HCT116 (cell line): Measurements from ENCODE around the gene PSME1. TPM values are rescaled to one million over a fixed set of nuclear protein-coding genes. Genes with fewer than 3 reads are reported as not detected.

Experiments
- ATAC-seq: fragments of 200-7000 bp; cut with Tn5 transposase; 2 replicates; pipeline ENCODE4 v1.9.1; 2020; ENCODE audit warnings: mild to moderate bottlenecking, moderate library complexity
- BruUV-seq: library from RNA; stranded (reverse); fragments of 400-500 nt; replicated peaks from 2 replicates; lab custom pipeline; 2021; lab: Mats Ljungman, UMichigan
- CTCF ChIA-PET: fragments of 300-600 bp; sonication (Branson Sonifier 250); formaldehyde crosslinking; loops from one replicate; lab custom pipeline; 2021; ENCODE audit warnings: antibody characterized with exemption; lab: Charles Lee
- POLR2A ChIA-PET: fragments of 300-600, 350-600 bp; sonication (Branson Sonifier 250); formaldehyde crosslinking; loops from one replicate; lab custom pipeline; 2021; ENCODE audit warnings: antibody characterized with exemption; lab: Charles Lee
- RAD21 ChIA-PET, 2 experiments: fragments of 300-600 bp; sonication (Branson Sonifier 250); formaldehyde crosslinking; loops; one replicate each; lab custom pipeline; 2023; ENCODE audit warnings: low total read pairs in 2 of 2; ENCODE audit not compliant: uncharacterized antibody in 2 of 2, unreplicated experiment in 2 of 2, low non-redundant PET in 1 of 2; lab: Charles Lee
- DNase-seq: peaks from one replicate; pipeline ENCODE4 v3.0.0-alpha.2; 2010; ENCODE audit warnings: low read depth, low spot score
- H2AFZ ChIP-seq: fragments of 200-600 bp; shearing (Covaris generic), sonication (generic); 2 replicates; pipeline ENCODE4 v1.6.1; 2017; ENCODE audit warnings: low read depth, mixed run types, mixed read lengths, antibody characterized with exemption, low read length; ENCODE audit not compliant: poor library complexity, severe bottlenecking
- H3K27ac ChIP-seq: 2 replicates; pipeline ENCODE4 v1.5.1; 2012; ENCODE audit warnings: low read depth, low read length
- H3K27me3 ChIP-seq: fragments of 200-600 bp; sonication (generic); 2 replicates; pipeline ENCODE4 v1.6.1; 2016; ENCODE audit warnings: mixed run types, low read length, mixed read lengths; ENCODE audit not compliant: insufficient read depth
- H3K36me3 ChIP-seq, 2 experiments: fragments of 200-500 bp in 1 of 2; fragments of 200-600 bp in 1 of 2; sonication (Bioruptor generic) in 1 of 2; sonication (generic) in 1 of 2; 2 replicates each; pipeline versions ENCODE4 v1.5.1 to v1.6.1; 2014 to 2016; ENCODE audit warnings: low read length in 2 of 2, inconsistent platforms in 1 of 2, mixed read lengths in 1 of 2, mixed run types in 1 of 2; ENCODE audit not compliant: insufficient read depth in 2 of 2, control insufficient read depth in 1 of 2
- H3K4me1 ChIP-seq, 2 experiments: fragments of 200-600 bp in 1 of 2; sonication (generic) in 1 of 2; 2 replicates each; pipeline versions ENCODE4 v1.5.1 to v1.6.1; 2012 to 2017; ENCODE audit warnings: low read length in 2 of 2, inconsistent platforms in 1 of 2, mild to moderate bottlenecking in 1 of 2, mixed read lengths in 1 of 2, mixed run types in 1 of 2, moderate library complexity in 1 of 2; ENCODE audit not compliant: insufficient read depth in 2 of 2, control insufficient read depth in 1 of 2
- H3K4me2 ChIP-seq: fragments of 200-600 bp; sonication (generic); 2 replicates; pipeline ENCODE4 v1.6.1; 2017; ENCODE audit warnings: mixed run types, low read length, mixed read lengths
- H3K4me3 ChIP-seq, 2 experiments: fragments of 200-600 bp in 1 of 2; sonication (generic) in 1 of 2; replicated peaks in 1 of 2; 2 replicates each; pipeline ENCODE4 v1.5.1; 2011 to 2016; ENCODE audit warnings: low read length in 2 of 2, control low read depth in 1 of 2, low read depth in 1 of 2, mild to moderate bottlenecking in 1 of 2, mixed read lengths in 1 of 2, mixed run types in 1 of 2
- H3K79me2 ChIP-seq: fragments of 200-600 bp; sonication (generic); 2 replicates; pipeline ENCODE4 v1.6.1; 2017; ENCODE audit warnings: mild to moderate bottlenecking, mixed run types, low read length, moderate library complexity, mixed read lengths; ENCODE audit not compliant: insufficient read depth
- H3K9ac ChIP-seq: fragments of 200-600 bp; sonication (generic); 2 replicates; pipeline ENCODE4 v1.6.1; 2016; ENCODE audit warnings: low read length, mixed read lengths
- H3K9me2 ChIP-seq: fragments of 200-600 bp; sonication (generic), shearing (Covaris generic); 2 replicates; pipeline ENCODE4 v1.6.1; 2017; ENCODE audit warnings: mixed run types, mild to moderate bottlenecking, moderate library complexity; ENCODE audit not compliant: insufficient read depth
- H3K9me3 ChIP-seq, 2 experiments: fragments of 200-500 bp in 1 of 2; fragments of 200-600 bp in 1 of 2; sonication (Bioruptor generic) in 1 of 2; sonication (generic) in 1 of 2; 2 replicates each; pipeline ENCODE4 v1.6.1; 2014 to 2017; ENCODE audit warnings: low read length in 2 of 2, mixed read lengths in 2 of 2, inconsistent platforms in 1 of 2, low read depth in 1 of 2, mild to moderate bottlenecking in 1 of 2, mixed run types in 1 of 2, moderate library complexity in 1 of 2; ENCODE audit not compliant: control insufficient read depth in 1 of 2, insufficient read depth in 1 of 2
- H4K20me1 ChIP-seq: fragments of 200-600 bp; sonication (generic), shearing (Covaris generic); 2 replicates; pipeline ENCODE4 v1.6.1; 2017; ENCODE audit warnings: mixed run types, mild to moderate bottlenecking, moderate library complexity; ENCODE audit not compliant: insufficient read depth
- CEBPB ChIP-seq: IDR thresholded peaks from 2 replicates; pipeline ENCODE4 v1.6.1; 2012; ENCODE audit warnings: low read depth
- ELF1 ChIP-seq: IDR thresholded peaks from 2 replicates; pipeline ENCODE4 v1.6.1; 2012; ENCODE audit warnings: low read depth, borderline replicate concordance
- EZH2 ChIP-seq: fragments of 200-600 bp; sonication (generic); IDR thresholded peaks from 2 replicates; pipeline ENCODE4 v1.6.1; 2017; ENCODE audit warnings: antibody characterized with exemption, mixed run types
- EZH2phosphoT487 ChIP-seq: fragments of 200-600 bp; IDR thresholded peaks from 2 replicates; pipeline ENCODE4 v1.6.1; 2018; ENCODE audit warnings: antibody characterized with exemption, borderline replicate concordance
- POLR2A ChIP-seq: IDR thresholded peaks from 2 replicates; pipeline ENCODE4 v1.7.0; 2011; ENCODE audit warnings: borderline replicate concordance; ENCODE audit not compliant: insufficient read depth, insufficient read length; ENCODE audit errors: extremely low read depth
- POLR2AphosphoS5 ChIP-seq: IDR thresholded peaks from 2 replicates; pipeline ENCODE4 v1.6.1; 2011; ENCODE audit warnings: mild to moderate bottlenecking, low read depth, low read length, moderate library complexity
- SIN3A ChIP-seq: IDR thresholded peaks from 2 replicates; pipeline ENCODE4 v1.6.1; 2012; ENCODE audit warnings: low read depth
- SP1 ChIP-seq: IDR thresholded peaks from 2 replicates; pipeline ENCODE4 v1.6.1; 2012; ENCODE audit warnings: low read depth
- SRF ChIP-seq: IDR thresholded peaks from 2 replicates; pipeline ENCODE4 v1.6.1; 2012; ENCODE audit warnings: low read depth
- YY1 ChIP-seq: IDR thresholded peaks from 2 replicates; pipeline ENCODE4 v1.6.1; 2011; ENCODE audit warnings: low read length, low read depth, moderate library complexity, mild to moderate bottlenecking; ENCODE audit not compliant: insufficient replicate concordance; ENCODE audit errors: extremely low read depth
- ZFX ChIP-seq: fragments of 450-650 bp; IDR thresholded peaks from 2 replicates; pipeline ENCODE4 v1.6.1; 2017
- ZNF274 ChIP-seq: fragments of 200-500 bp; sonication (Bioruptor generic); IDR thresholded peaks from 2 replicates; pipeline ENCODE4 v1.6.1; 2014; ENCODE audit warnings: mild to moderate bottlenecking, low read depth, low read length, inconsistent platforms
- intact Hi-C: fragments of 100-400 bp; cut with micrococcal nuclease; formaldehyde crosslinking; loops from 2 replicates; pipeline ENCODE4 v1.10.0; 2022
- microRNA-seq: library from miRNA; unstranded; fragments of <30 nt; microRNA quantifications from one replicate; pipeline ENCODE4, GENCODE V29; 2016; ENCODE audit warnings: borderline number of aligned reads
- total RNA-seq: library from RNA; stranded (reverse); gene quantifications from one replicate; pipeline ENCODE4 v1.2.1, GENCODE V29; 2021; ENCODE audit not compliant: unreplicated experiment
- TF ChIP-seq, protein P1 (sequence below): IDR thresholded peaks from 2 replicates; pipeline ENCODE4 v1.6.1; 2012
- TF ChIP-seq, protein P2 (sequence below): IDR thresholded peaks from 2 replicates; pipeline ENCODE4 v1.6.1; 2012

The PSME1 gene
- total RNA-seq, 1 experiment from 2014 or later = 174 TPM

DNA sequence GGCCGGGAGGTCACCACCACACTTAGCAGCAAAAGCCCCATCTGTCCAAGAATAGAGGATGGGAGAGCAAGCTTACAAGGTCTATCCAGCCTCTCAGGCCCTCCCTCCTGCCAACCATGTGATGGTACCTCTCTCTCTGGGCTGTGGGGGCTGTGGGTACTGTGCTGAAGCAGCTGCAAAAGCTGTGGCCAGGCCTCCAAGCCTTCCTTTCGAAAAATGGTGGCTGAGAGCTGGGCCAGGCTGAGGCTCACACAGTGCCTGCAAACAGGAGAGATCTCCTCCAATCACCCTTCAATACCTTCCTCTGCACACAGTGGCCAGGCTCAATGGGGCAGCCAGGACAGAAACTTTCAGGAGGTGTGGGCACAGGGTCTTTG, 51.5 kb downstream of the PSME1 start:
- H3K9me2 ChIP-seq = no peaks in the 10 kb centered on the region
- no peaks in the 10 kb centered on the region for H3K9me3 ChIP-seq
- CTCF ChIA-PET = interaction anchor here (1.5 kb wide), 1 partner anchor 244 kb away, joined by 3 read pairs; no protein-coding TSS in a partner anchor
- H3K36me3 ChIP-seq = peaks cover 36 to 39% of the 10 kb centered on the region in 2 experiments; a peak in 3 of 4 replicates
- peak overlapping the region; percentile 89 to 94 for H3K4me3 ChIP-seq
- no TSS peak for BruUV-seq
- POLR2A ChIA-PET = interaction anchor here (1.4 kb wide), 1 partner anchor 41 kb away, joined by 3 read pairs; the partner anchor contains the start of genes PSME2 and RNF31
- peak overlapping the region; percentile 77 for H3K9ac ChIP-seq
- intact Hi-C loops = no loop called here
- H3K27ac ChIP-seq = peak overlapping the region; percentile 98
- ATAC-seq (no peak), DNase-seq (no peak)
- TF ChIP-seq, protein P1, sequence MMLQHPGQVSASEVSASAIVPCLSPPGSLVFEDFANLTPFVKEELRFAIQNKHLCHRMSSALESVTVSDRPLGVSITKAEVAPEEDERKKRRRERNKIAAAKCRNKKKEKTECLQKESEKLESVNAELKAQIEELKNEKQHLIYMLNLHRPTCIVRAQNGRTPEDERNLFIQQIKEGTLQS = no peak
- TF ChIP-seq POLR2A (no peak), EZH2phosphoT487 (no peak), SIN3A (no peak), SRF (no peak), POLR2AphosphoS5 (no peak), CEBPB (no peak), EZH2 (no peak), SP1 (no peak), ZFX (no peak), ELF1 (no peak), YY1 (no peak), ZNF274 (no peak)
- TF ChIP-seq, protein P2, sequence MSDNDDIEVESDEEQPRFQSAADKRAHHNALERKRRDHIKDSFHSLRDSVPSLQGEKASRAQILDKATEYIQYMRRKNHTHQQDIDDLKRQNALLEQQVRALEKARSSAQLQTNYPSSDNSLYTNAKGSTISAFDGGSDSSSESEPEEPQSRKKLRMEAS = no peak
- H2AFZ ChIP-seq = no peak overlapping the region
- H3K27me3 ChIP-seq = no peaks in the 10 kb centered on the region
- H4K20me1 ChIP-seq = no peaks in the 10 kb centered on the region
- peak overlapping the region; percentile 91 for H3K4me2 ChIP-seq
- H3K4me1 ChIP-seq = peaks cover 16 to 17% of the 10 kb centered on the region in 2 experiments
- RAD21 ChIA-PET = no interaction called here
- H3K79me2 ChIP-seq = peaks cover 44% of the 10 kb centered on the region

Small RNA genes lying within 50 kb of the gene (microRNA-seq; reads per million reads assigned to microRNA genes)
- gene MIR7703 = not detected

Other genes with a start within 250 kb of the PSME1 start
- 21.8 TPM for gene DHRS4, start 182.4 kb upstream of the PSME1 start, total RNA-seq
- 18.6 TPM for gene DHRS4L2, start 147.3 kb upstream of the PSME1 start, total RNA-seq
- 0.71 TPM for gene CARMIL3, start 84.2 kb upstream of the PSME1 start, total RNA-seq
- gene CPNE6, start 64.6 kb upstream of the PSME1 start, total RNA-seq = not detected
- 94.1 TPM for gene PCK2, start 41.9 kb upstream of the PSME1 start, total RNA-seq
- 47.5 TPM for gene DCAF11, start 21.4 kb upstream of the PSME1 start, total RNA-seq
- 0.66 TPM for gene NRL, start 21.2 kb upstream of the PSME1 start, total RNA-seq
- 0.81 TPM for gene FITM1, start 5.5 kb upstream of the PSME1 start, total RNA-seq
- 42.0 TPM for gene EMC9, start 5.4 kb downstream of the PSME1 start, total RNA-seq
- 160 TPM for gene PSME2, start 10.4 kb downstream of the PSME1 start, total RNA-seq
- gene RNF31, start 11.3 kb downstream of the PSME1 start, total RNA-seq = 78.0 TPM
- gene IRF9, start 25.1 kb downstream of the PSME1 start, total RNA-seq = 21.7 TPM
- 7.6 TPM for gene REC8, start 35.9 kb downstream of the PSME1 start, total RNA-seq
- 102 TPM for gene IPO4, start 52.6 kb downstream of the PSME1 start, total RNA-seq
- gene TM9SF1, start 59.2 kb downstream of the PSME1 start, total RNA-seq = 35.2 TPM
- gene TSSK4, start 69.5 kb downstream of the PSME1 start, total RNA-seq = 0.32 TPM
- gene CHMP4A, start 77.3 kb downstream of the PSME1 start, total RNA-seq = 34.6 TPM
- 15.9 TPM for gene MDP1, start 79.9 kb downstream of the PSME1 start, total RNA-seq
- gene NEDD8, start 96.2 kb downstream of the PSME1 start, total RNA-seq = 178 TPM
- gene GMPR2, start 96.7 kb downstream of the PSME1 start, total RNA-seq = 66.9 TPM
- gene TINF2, start 106.4 kb downstream of the PSME1 start, total RNA-seq = 38.4 TPM
- 5.6 TPM for gene TGM1, start 127.0 kb downstream of the PSME1 start, total RNA-seq
- gene RABGGTA, start 135.4 kb downstream of the PSME1 start, total RNA-seq = 40.8 TPM
- gene DHRS1, start 163.6 kb downstream of the PSME1 start, total RNA-seq = 34.7 TPM
- gene NOP9, start 163.7 kb downstream of the PSME1 start, total RNA-seq = 39.4 TPM
- gene CIDEB, start 171.8 kb downstream of the PSME1 start, total RNA-seq = 0.22 TPM
- gene LTB4R2, start 173.9 kb downstream of the PSME1 start, total RNA-seq = 15.4 TPM
- gene LTB4R, start 175.3 kb downstream of the PSME1 start, total RNA-seq = 14.8 TPM
- 0.86 TPM for gene ADCY4, start 198.9 kb downstream of the PSME1 start, total RNA-seq
- gene RIPK3, start 203.8 kb downstream of the PSME1 start, total RNA-seq = not detected
- gene NFATC4, start 232.0 kb downstream of the PSME1 start, total RNA-seq = 7.6 TPM